Stimulated activated CD8-positive, alpha-beta memory T cell treated with anti-CD3 and anti-CD28 coated beads, Interleukin-2, amount 100 ng/mL, for 48 hours (primary cell): ENCODE results near the gene MVK.

Experiments used
- DNase-seq, 2 donors: peaks; one replicate each; pipeline ENCODE4 v3.0.0-alpha.2; 2020; ENCODE audit warnings: low read depth in 2 of 2

The MVK gene

GRCh38 chr12:109631302-109631701, 57.7 kb downstream of the MVK start:
- no peak for DNase-seq

GRCh38 chr12:109631751-109632150, 58.2 kb downstream of the MVK start:
- DNase-seq: no peak

- no peak for DNase-seq
Measured at GRCh38 chr12:109632342-109632741, 58.7 kb downstream of the MVK start.

GRCh38 chr12:109635717-109636116, 62.1 kb downstream of the MVK start:
- DNase-seq: no peak

- DNase-seq: no peak
Measured at GRCh38 chr12:109637348-109637747, 63.8 kb downstream of the MVK start.

- DNase-seq: no peak
Measured at GRCh38 chr12:109637996-109638395, 64.4 kb downstream of the MVK start.

GRCh38 chr12:109638735-109639134, 65.1 kb downstream of the MVK start:
- DNase-seq: no peak

- DNase-seq: no peak
Measured at GRCh38 chr12:109639151-109639872, 65.7 kb downstream of the MVK start.

GRCh38 chr12:109640961-109641360, 67.4 kb downstream of the MVK start:
- DNase-seq: no peak

- no peak for DNase-seq
Measured at GRCh38 chr12:109641422-109641821, 67.8 kb downstream of the MVK start.

GRCh38 chr12:109642506-109643132, 69.0 kb downstream of the MVK start:
- no peak for DNase-seq

GRCh38 chr12:109645194-109645593, 71.6 kb downstream of the MVK start:
- no peak for DNase-seq

GRCh38 chr12:109645708-109646107, 72.1 kb downstream of the MVK start:
- no peak for DNase-seq
